ENCODE measurements around the gene TMEM51.
"Not testable (repeated sequence)": the region's sequence is repeated elsewhere in the genome, so short reads cannot be mapped to it uniquely, and the experiment has no call there.

Gene TMEM51

GRCh38 chr1:15128520-15129313 is 24.8 kb upstream of the TMEM51 start:
- DNase-seq, result peak; percentile 64

- no peak for DNase-seq
Observed at GRCh38 chr1:15129944-15130343, 23.6 kb upstream of the TMEM51 start.

- DNase-seq, result no peak
Observed at GRCh38 chr1:15130607-15131006, 22.9 kb upstream of the TMEM51 start.

GRCh38 chr1:15132965-15133364 is 20.6 kb upstream of the TMEM51 start:
- no peak for DNase-seq

- DNase-seq, result no peak
Observed at GRCh38 chr1:15134285-15134684, 19.3 kb upstream of the TMEM51 start.

- DNase-seq, result not testable (repeated sequence)
Observed at GRCh38 chr1:15135604-15136003, 17.9 kb upstream of the TMEM51 start.

- peak; percentile 15 for DNase-seq
Observed at GRCh38 chr1:15137809-15138208, 15.7 kb upstream of the TMEM51 start.

GRCh38 chr1:15139654-15140350 is 13.7 kb upstream of the TMEM51 start:
- no peak for DNase-seq

GRCh38 chr1:15141935-15142539 is 11.5 kb upstream of the TMEM51 start:
- DNase-seq, result no peak

GRCh38 chr1:15145327-15145726 is 8.2 kb upstream of the TMEM51 start:
- DNase-seq, result no peak

- no peak for DNase-seq
Observed at GRCh38 chr1:15146142-15146680, 7.3 kb upstream of the TMEM51 start.

GRCh38 chr1:15146971-15147376 is 6.6 kb upstream of the TMEM51 start:
- no peak for DNase-seq

GRCh38 chr1:15148004-15148403 is 5.5 kb upstream of the TMEM51 start:
- no peak for DNase-seq

- no peak for DNase-seq
Observed at GRCh38 chr1:15148475-15148874, 5.1 kb upstream of the TMEM51 start.

- no peak for DNase-seq
Observed at GRCh38 chr1:15148941-15149340, 4.6 kb upstream of the TMEM51 start.

- DNase-seq, result no peak
Observed at GRCh38 chr1:15150376-15150775, 3.2 kb upstream of the TMEM51 start.

- no peak for DNase-seq
Observed at GRCh38 chr1:15151377-15151806, 2.2 kb upstream of the TMEM51 start.

GRCh38 chr1:15151871-15152270 is 1.7 kb upstream of the TMEM51 start:
- no peak for DNase-seq

GRCh38 chr1:15152318-15153183 is 996 bp upstream of the TMEM51 start:
- DNase-seq, result no peak

GRCh38 chr1:15153842-15154479 is 414 bp downstream of the TMEM51 start:
- no peak for DNase-seq

- DNase-seq, result no peak
Observed at GRCh38 chr1:15154480-15155036, 1.0 kb downstream of the TMEM51 start.

GRCh38 chr1:15155191-15155590 is 1.6 kb downstream of the TMEM51 start:
- DNase-seq, result no peak
